PC-3 (cell line): Measurements from ENCODE around the gene SETMAR. TPM values are rescaled to one million over a fixed set of nuclear protein-coding genes. Genes with fewer than 3 reads are reported as not detected.

Source experiments
- ATAC-seq: fragments of 200-7000 bp; cut with Tn5 transposase; 2 replicates; pipeline ENCODE4 v1.9.1; 2020; ENCODE audit warnings: mild to moderate bottlenecking, moderate library complexity
- BruUV-seq: library from RNA; stranded (reverse); fragments of 400-500 nt; replicated peaks from 2 replicates; lab custom pipeline; 2021; lab: Mats Ljungman, UMichigan
- CTCF ChIA-PET: fragments of 300-600 bp; sonication (Branson Sonifier 250); formaldehyde crosslinking; loops from one replicate; lab custom pipeline; 2022; ENCODE audit warnings: antibody characterized with exemption; lab: Charles Lee
- POLR2A ChIA-PET: fragments of 300-600 bp; sonication (Branson Sonifier 250); formaldehyde crosslinking; loops from one replicate; lab custom pipeline; 2022; ENCODE audit warnings: antibody characterized with exemption; ENCODE audit not compliant: unreplicated experiment; lab: Charles Lee
- DNase-seq: peaks from one replicate; pipeline ENCODE4 v3.0.0-alpha.2; 2015
- H2AFZ ChIP-seq: fragments of 300-600 bp; sonication (generic); 2 replicates; pipeline ENCODE4 v1.6.0; 2016; ENCODE audit warnings: antibody characterized with exemption, low read length
- H3F3A ChIP-seq: fragments of 300-600 bp; sonication (generic); one replicate; pipeline ENCODE4 v1.6.0; 2017; ENCODE audit warnings: antibody characterized with exemption, low read length, control low read depth, mild to moderate bottlenecking; ENCODE audit not compliant: unreplicated experiment
- H3K27ac ChIP-seq: fragments of 300-600 bp; sonication (generic); 2 replicates; pipeline ENCODE4 v1.5.1; 2016; ENCODE audit warnings: mild to moderate bottlenecking, low read length
- H3K27me3 ChIP-seq: fragments of 300-600 bp; sonication (generic); 2 replicates; pipeline ENCODE4 v1.6.1; 2016; ENCODE audit warnings: low read length, mixed read lengths
- H3K36me3 ChIP-seq: fragments of 300-600 bp; sonication (generic); 2 replicates; pipeline ENCODE4 v1.6.1; 2016; ENCODE audit warnings: low read depth, mixed run types, low read length, mixed read lengths
- H3K4me1 ChIP-seq: fragments of 300-600 bp; sonication (generic); 2 replicates; pipeline ENCODE4 v1.5.1; 2016; ENCODE audit warnings: low read length; ENCODE audit not compliant: insufficient read depth
- H3K4me2 ChIP-seq: fragments of 300-600 bp; sonication (generic); 2 replicates; pipeline ENCODE4 v1.6.0; 2016; ENCODE audit warnings: low read length
- H3K4me3 ChIP-seq: fragments of 300-600 bp; sonication (generic); 2 replicates; pipeline ENCODE4 v1.5.1; 2016; ENCODE audit warnings: mild to moderate bottlenecking, low read length, mixed read lengths
- H3K79me2 ChIP-seq: fragments of 300-600 bp; sonication (generic); 2 replicates; pipeline ENCODE4 v1.6.1; 2017; ENCODE audit warnings: low read length, mixed read lengths
- H3K9ac ChIP-seq: fragments of 300-600 bp; sonication (generic); 2 replicates; pipeline ENCODE4 v1.6.0; 2016; ENCODE audit warnings: mild to moderate bottlenecking, low read length
- H3K9me2 ChIP-seq: fragments of 300-600 bp; sonication (generic); replicated peaks from 2 replicates; pipeline ENCODE4 v1.6.1; 2016; ENCODE audit warnings: mixed run types, low read length, mixed read lengths
- H3K9me3 ChIP-seq: fragments of 300-600 bp; sonication (generic); 2 replicates; pipeline ENCODE4 v1.6.1; 2016; ENCODE audit warnings: low read length, mixed read lengths
- H4K20me1 ChIP-seq: fragments of 300-600 bp; sonication (generic); 2 replicates; pipeline ENCODE4 v1.6.1; 2016; ENCODE audit warnings: low read length, mixed read lengths
- EZH2 ChIP-seq: fragments of 300-600 bp; sonication (generic); IDR thresholded peaks from one replicate; pipeline ENCODE4 v1.6.1; 2017; ENCODE audit warnings: antibody characterized with exemption, mild to moderate bottlenecking, low read length; ENCODE audit not compliant: unreplicated experiment
- EZH2phosphoT487 ChIP-seq: fragments of 300-600 bp; sonication (generic); IDR thresholded peaks from 2 replicates; pipeline ENCODE4 v1.6.1; 2018; ENCODE audit warnings: mild to moderate bottlenecking, antibody characterized with exemption, low read length, borderline replicate concordance
- intact Hi-C: fragments of 100-400 bp; cut with micrococcal nuclease; formaldehyde crosslinking; loops from 2 replicates; pipeline ENCODE4 v1.9.0; 2023
- total RNA-seq: library from RNA; depleted of rRNA; stranded (reverse); fragments of >200 nt; gene quantifications from 2 replicates; pipeline ENCODE4 v1.2.3, GENCODE V29; 2014
- TF ChIP-seq, protein P1 (sequence below): fragments of 300-600 bp; sonication (generic); conservative IDR thresholded peaks from 2 replicates; pipeline ENCODE4 v1.5.1; 2017; ENCODE audit warnings: antibody characterized with exemption, low read depth, mild to moderate bottlenecking, low read length

Gene SETMAR
- total RNA-seq, 1 experiment from 2014 or later: 17.5 TPM

DNA sequence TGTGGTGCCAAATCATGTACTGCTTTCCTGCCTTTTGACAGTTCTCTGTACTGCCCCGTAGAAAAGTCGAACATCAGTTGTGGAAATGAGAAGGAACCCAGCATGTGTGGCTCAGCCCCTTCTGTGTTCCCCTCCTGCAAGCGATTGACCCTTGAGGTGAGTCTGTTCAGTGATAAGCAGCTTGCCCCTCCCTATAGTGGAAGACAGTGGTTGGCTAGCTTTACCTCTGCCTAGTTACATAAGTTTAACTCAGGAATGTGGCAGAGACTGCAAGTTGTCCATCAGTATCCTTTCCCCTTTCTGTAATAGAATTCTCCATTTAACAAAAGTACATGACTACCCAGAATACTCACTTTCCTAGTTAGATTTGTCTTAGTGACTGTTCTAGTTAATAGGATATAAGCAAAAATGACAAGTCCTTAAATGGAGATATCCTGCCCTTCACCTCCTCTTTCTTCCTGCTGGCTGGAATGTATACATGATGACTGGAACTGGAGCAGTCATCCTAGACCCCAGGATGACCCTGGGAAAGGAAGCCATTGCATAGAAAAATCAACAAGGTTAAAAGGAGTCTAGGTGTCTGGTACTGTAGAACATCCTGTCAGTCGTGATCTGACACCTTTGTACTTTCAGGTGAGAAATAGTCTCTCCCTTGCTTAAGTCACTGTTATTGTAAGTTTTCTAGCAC, 10.6 kb downstream of the SETMAR start:
- H2AFZ ChIP-seq: no peak overlapping the region
- DNase-seq (peak; percentile 42), ATAC-seq (0 out of 2 replicates have a peak, but pooled peaks have one; percentile 22)
- H3K9ac ChIP-seq: no peak overlapping the region
- H3K4me3 ChIP-seq: no peak overlapping the region
- intact Hi-C loops: no loop called here
- H3K27ac ChIP-seq: no peak overlapping the region
- H3K27me3 ChIP-seq: no peaks in the 10 kb centered on the region
- ChIA-PET CTCF (no interaction called here), POLR2A (no interaction called here)
- TF ChIP-seq EZH2 (no peak), EZH2phosphoT487 (no peak)
- TF ChIP-seq, protein P1, sequence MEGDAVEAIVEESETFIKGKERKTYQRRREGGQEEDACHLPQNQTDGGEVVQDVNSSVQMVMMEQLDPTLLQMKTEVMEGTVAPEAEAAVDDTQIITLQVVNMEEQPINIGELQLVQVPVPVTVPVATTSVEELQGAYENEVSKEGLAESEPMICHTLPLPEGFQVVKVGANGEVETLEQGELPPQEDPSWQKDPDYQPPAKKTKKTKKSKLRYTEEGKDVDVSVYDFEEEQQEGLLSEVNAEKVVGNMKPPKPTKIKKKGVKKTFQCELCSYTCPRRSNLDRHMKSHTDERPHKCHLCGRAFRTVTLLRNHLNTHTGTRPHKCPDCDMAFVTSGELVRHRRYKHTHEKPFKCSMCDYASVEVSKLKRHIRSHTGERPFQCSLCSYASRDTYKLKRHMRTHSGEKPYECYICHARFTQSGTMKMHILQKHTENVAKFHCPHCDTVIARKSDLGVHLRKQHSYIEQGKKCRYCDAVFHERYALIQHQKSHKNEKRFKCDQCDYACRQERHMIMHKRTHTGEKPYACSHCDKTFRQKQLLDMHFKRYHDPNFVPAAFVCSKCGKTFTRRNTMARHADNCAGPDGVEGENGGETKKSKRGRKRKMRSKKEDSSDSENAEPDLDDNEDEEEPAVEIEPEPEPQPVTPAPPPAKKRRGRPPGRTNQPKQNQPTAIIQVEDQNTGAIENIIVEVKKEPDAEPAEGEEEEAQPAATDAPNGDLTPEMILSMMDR: no peak
- H4K20me1 ChIP-seq: no peaks in the 10 kb centered on the region
- H3K79me2 ChIP-seq: no peaks in the 10 kb centered on the region
- no peaks in the 10 kb centered on the region for H3F3A ChIP-seq
- BruUV-seq: no TSS peak
- H3K36me3 ChIP-seq: 0 out of 2 replicates have a peak, but pooled peaks cover 5% of the 10 kb centered on the region
- no peaks in the 10 kb centered on the region for H3K4me1 ChIP-seq
- H3K9me3 ChIP-seq: no peaks in the 10 kb centered on the region
- H3K4me2 ChIP-seq: no peak overlapping the region
- no peaks in the 10 kb centered on the region for H3K9me2 ChIP-seq

DNA sequence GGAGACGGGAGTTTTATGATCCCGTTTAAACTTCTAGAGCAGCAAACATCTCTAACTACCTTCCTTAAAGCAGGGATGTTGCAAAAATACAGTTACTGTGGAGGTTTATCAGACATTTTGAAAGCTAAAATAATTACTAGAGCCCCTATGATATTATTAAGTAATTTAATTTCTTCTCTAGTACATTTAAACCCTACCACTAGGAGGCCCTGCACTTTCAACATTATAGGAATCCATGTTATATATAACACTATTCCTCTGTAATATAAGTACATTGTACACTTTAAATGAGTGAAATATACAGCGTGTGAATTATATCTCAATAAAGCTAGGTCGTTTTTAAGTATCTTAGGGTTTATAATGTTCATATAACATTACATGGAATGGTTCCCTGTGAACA, 11.5 kb downstream of the SETMAR start:
- ATAC-seq: peak; percentile 78
- no TSS peak for BruUV-seq

More for the DNA sequence above, 11.5 kb downstream of the SETMAR start:
- H3K4me1 ChIP-seq: no peaks in the 10 kb centered on the region
- no peaks in the 10 kb centered on the region for H3K27me3 ChIP-seq
- H3K79me2 ChIP-seq: no peaks in the 10 kb centered on the region
- POLR2A ChIA-PET: no interaction called here
- no peak overlapping the region for H3K4me2 ChIP-seq
- H3K4me3 ChIP-seq: no peak overlapping the region
- no peak overlapping the region for H3K27ac ChIP-seq
- DNase-seq: peak; percentile 51
- H3K36me3 ChIP-seq: 0 out of 2 replicates have a peak, but pooled peaks cover 5% of the 10 kb centered on the region
- H3K9me2 ChIP-seq: no peaks in the 10 kb centered on the region
- no peaks in the 10 kb centered on the region for H4K20me1 ChIP-seq
- TF ChIP-seq, protein P1: peak; percentile 79
- TF ChIP-seq EZH2phosphoT487: no peak
- H3K9me3 ChIP-seq: no peaks in the 10 kb centered on the region
- H3F3A ChIP-seq: no peaks in the 10 kb centered on the region
- no peak overlapping the region for H3K9ac ChIP-seq
- H2AFZ ChIP-seq: no peak overlapping the region
- intact Hi-C loops: no loop called here
- CTCF ChIA-PET: interaction anchor here (0.6 kb wide), 1 partner anchor 319 kb away, joined by 4 read pairs; no protein-coding TSS in a partner anchor
